HG02884 (cell line): Measurements from ENCODE around the gene RIT2.

Experiments used
- ATAC-seq: cut with Tn5 transposase; IDR thresholded peaks from one replicate; pipeline ENCODE4 v1.9.1; 2021; ENCODE audit warnings: mild to moderate bottlenecking, moderate library complexity; ENCODE audit not compliant: unreplicated experiment

RIT2 gene

GRCh38 chr18:43115076-43115921 lies at the start of gene RIT2:
Gene RIT2, minus strand, starts transcription at chr18:43115685.
- ATAC-seq: no peak

DNA sequence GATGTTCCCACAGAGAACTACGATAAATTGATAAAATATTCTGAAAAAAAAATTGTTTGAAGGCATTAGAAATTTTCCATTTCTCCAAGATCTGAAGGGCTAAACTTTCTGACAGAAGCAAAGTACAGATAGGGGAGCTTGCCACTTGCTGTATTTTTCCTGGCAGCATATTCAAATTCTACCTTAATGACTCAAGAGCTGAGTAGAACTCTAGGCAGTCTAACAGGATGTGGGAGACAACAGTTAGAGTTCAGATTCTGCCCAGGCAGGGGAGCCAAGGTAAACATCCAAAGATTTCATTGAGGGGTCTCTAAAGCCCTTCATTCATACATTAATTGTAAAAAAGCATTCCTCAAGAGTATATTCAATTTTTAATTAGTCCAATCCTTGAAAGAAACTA lies 46.0 kb upstream of the RIT2 start:
- no peak for ATAC-seq

DNA sequence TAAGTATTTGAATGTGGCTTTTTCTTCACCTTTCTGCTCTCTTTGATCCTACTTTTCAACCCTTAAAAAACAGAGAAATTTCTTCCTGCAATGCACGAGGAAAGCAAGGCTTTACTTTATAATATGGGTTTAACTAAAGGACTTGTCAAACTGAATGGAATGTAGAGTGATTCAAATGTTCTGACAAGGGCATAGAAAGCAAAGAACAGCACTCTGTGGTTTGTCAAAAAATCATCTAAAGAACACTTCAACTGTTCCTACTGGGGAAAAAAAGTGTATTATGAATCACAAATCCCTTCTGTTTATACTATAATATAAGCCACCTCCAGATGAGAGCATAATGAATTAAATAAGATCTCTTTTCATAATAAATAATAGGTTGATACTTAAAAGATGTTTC lies 45.0 kb upstream of the RIT2 start:
- ATAC-seq: no peak

DNA sequence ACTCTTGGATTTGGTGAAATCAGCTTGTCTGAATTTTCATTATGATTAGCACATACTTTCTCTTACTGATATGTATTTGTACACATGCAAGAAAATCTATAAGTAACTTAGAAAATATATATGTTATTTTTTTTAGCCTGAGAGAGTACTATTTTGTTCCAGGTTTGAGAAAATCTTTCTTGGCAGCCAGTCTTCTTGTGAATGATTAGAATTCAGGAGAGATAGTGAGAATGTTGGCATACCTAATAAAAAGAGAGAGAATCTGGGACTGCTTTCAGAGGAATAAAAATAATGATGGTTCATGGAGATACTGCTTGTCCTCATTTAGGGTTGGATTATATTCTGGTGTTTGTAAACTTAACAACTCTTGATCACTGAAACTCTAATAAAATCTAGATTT lies 44.4 kb upstream of the RIT2 start:
- no peak for ATAC-seq

GRCh38 chr18:43159086-43159770 lies 43.7 kb upstream of the RIT2 start:
- no peak for ATAC-seq

- ATAC-seq: no peak
Measured at GRCh38 chr18:43158381-43158780, 42.9 kb upstream of the RIT2 start.

DNA sequence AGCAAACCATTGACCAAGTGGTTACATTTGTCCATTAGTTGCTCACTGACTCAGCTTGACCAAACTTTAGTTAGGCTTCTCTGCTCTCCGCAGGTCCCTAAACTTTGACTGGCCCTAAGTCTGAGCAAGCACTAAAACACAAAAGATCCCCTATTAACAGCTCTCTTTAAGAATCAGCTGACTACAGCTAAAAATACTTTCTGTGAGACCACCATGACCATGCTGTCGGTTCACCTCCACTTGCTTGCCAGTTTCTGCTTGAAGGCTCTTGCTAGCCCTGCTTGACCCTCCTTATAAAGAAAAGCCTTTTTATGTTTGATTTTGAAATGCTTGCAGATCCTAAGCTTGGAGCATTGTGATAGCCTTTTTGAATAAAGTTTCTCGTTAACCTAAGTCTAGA lies 40.4 kb upstream of the RIT2 start:
- ATAC-seq: no peak

GRCh38 chr18:43148231-43148630 lies 32.7 kb upstream of the RIT2 start:
- no peak for ATAC-seq

DNA sequence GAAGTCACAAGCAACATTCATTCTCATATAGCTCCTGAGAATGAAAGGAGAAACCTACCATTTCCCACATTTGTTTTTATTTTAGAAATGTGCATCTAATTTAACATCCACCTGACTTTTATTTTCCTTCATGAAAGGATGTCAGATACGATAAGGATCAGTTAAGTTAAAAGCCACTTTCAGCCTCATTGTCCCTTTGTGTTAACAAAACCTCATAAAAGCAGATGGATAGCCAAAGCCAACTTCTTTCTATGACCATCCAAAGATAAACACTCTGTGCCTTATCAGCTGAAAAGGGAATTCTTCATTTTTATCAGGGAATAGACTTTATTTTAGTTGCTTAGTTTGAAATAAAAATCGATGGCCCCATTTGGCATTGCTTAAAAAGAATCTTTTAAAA lies 25.7 kb upstream of the RIT2 start:
- no peak for ATAC-seq

DNA sequence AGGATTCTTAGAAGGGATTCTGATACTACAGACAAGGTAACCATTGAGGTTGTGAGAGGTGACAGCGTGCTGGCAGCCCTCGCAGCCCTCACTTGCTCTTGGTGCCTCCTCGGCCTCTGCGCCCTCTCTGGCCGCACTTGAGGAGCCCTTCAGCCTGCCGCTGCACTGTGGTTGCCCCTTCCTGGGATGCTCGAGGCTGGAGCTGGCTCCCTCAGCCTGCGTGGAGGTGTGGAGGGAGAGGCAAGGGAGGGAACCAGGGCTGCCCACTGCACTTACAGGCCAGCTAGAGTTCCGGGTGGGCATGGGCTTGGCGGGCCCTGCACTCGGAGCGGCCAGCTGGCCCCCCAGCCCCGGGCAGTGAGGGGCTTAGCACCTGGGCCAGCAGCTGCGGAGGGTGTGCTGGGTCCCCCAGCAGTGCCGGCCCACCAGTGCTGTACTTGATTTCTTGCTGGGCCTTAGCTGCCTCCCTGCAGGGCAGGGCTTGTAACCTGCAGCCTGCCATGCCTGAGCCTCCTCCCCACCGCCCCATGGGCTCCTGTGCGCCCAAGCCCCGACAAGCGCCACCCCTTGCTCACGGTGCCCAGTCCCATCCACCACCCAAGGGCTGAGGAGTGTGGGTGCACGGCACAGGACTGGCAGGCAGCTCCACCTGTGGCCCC lies 23.9 kb upstream of the RIT2 start:
- no peak for ATAC-seq

DNA sequence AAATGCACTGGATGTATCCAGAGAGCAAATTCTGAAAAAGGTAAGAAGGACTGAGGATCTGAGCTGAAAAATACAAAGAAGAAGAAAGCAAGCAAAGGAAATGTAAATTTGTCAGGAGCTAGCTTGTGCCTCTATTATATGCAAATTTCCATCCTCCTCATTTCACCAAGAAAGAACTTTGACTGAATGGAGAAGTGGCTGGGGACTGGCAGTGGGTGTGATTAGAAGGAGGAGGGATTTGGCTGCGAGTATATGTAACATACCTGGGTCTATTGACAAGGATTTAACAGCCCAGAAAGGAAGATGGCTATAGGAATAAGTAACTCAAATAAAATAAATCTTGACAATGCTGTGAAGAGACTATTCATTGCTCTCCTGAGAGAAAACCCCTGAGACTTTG lies 19.4 kb upstream of the RIT2 start:
- no peak for ATAC-seq

DNA sequence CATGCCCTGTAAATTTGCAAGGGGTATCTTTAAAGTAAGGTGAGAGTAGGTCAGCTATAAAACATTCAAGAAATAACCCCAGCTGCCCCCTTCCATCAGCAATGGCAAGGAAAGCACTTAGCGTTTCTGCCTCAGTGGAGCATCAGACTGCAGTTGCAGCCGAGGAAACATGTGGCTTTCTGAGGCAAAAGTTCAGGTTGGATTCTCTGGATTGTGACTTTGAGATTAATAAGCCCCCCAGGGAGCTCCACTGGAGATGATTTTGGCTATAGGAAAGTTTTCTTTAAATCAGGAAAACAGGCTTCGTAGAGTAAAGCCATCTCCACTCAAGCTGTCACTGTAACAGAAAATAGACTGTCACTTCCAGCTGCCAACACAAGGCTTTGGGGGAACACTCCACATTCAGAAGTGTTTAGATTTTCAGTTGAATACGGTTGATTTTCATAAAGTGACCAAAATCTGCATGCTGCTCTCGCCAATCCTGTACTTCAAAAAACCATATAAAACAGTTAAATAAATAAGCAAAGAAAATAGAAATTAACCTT lies 15.3 kb upstream of the RIT2 start:
- ATAC-seq: no peak

DNA sequence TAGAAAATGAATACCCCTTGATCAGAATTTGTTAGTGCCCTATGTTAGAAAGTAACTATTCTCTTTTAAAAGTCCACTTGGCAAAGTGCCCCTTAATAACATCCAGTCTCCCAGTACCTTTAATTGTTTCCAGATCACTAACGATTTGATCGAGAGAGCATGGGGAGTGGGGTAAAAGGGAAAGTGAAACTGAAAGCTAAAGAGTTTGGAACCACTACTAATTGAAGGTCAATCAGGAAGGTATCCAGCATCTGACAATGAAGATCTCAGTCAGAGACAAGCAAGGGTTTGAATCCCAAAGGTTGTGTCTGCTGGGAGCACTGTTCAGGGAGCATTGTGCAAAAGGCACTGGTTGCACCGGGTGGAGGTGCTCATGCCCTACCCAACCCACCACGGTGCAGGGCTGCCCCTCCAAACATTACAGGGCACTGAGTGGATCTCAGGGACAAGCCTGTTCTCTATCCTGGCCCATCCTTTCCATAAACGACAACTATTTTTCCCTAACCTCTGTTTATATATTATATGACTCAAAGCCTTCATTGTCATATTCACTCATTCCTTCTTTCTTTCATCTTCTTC lies 14.6 kb upstream of the RIT2 start:
- ATAC-seq: no peak

DNA sequence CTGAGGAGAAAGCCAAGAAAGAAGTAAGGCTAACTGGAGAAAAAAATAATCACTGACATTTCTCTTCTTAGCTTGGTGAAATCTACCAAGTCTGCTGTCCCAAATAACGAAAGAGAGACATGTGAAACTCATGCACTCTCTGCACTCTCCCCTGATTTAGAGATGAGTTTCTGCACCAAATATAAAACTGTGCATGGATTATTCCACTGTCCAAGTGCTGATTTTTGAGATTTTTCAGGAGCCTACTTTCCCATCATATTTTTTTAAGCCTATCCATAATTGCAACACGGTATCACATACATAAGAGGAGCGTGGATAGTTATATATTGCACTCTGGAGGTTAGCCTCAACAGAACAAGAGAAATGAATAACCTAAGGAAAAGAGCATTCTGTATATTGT lies 10.0 kb upstream of the RIT2 start:
- no peak for ATAC-seq

DNA sequence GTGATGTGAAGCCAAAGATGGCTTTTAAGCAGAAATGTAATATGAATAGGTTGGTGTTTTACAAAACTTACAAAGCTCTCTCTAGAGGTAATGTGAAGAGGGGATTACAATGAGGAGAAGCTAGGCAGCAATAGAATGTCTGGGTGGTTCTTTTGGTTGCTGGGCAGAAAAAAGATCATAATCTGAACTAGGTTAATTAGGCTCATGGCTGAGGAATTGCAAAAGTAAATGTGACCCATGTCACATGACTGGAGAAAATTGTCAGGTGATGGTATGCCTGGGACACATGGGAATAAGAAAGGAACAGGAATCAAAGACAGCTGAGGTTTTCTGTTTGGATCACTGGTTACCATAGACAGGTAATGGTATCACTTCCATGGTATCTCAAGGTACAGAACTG lies 7.5 kb upstream of the RIT2 start:
- ATAC-seq: no peak

DNA sequence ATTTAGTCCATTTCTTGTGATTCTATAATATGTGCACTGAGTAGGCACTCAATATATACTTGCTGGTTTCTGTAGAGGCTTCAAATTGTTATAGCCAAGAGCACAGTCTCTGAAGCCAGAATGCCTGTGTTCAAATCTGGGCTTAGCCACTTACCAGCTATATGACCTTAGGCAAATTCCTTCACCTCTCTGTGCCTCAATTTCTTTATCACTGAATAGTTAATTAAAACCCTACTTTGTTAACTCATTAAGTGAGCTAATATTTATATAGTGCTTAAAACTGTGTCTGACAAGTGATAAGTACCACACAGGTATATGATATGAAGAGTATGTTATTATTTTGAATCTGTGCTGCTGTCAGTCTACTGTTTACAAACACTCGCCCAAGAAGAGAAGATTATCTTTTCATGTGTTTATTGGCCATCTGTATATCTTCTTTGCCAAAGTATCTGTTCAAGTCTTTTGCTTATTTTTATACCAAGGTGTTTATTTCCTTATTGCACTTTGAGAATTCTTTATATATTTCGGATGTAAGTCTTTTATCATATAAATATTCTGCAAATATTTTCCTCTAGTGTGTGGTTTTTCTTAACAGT lies 1.3 kb upstream of the RIT2 start:
- ATAC-seq: no peak

GRCh38 chr18:43113220-43113895 lies 2.1 kb downstream of the RIT2 start:
- ATAC-seq: no peak

DNA sequence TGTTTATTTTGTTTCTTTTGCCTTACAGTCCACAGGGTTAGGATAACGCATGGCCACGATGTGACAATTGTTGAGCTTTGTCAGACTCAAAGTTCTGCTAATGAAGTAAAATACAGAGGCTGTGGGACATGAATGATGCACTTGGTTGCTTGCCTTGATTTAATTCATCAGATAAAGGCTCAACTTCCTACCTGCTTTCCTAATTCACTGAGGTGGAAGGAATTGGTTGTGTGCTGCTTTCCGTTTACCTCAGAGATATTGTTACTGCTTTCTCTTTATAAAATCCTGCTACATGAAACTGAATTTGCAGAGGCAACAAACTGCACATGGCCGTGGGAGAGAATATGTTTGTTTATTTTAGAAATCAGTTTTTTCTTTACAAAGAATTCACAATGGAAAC lies 6.6 kb downstream of the RIT2 start:
- no peak for ATAC-seq

GRCh38 chr18:43108469-43108868 lies 7.0 kb downstream of the RIT2 start:
- no peak for ATAC-seq

GRCh38 chr18:43093646-43094045 lies 21.8 kb downstream of the RIT2 start:
- no peak for ATAC-seq
